ENCODE data around the gene RCVRN. TPM values are rescaled to one million over a fixed set of nuclear protein-coding genes. Genes with fewer than 3 reads are reported as not detected.

Gene RCVRN
- total RNA-seq, 1 experiment from 2014 or later = not detected

GRCh38 chr17:9917131-9917530, 12.1 kb upstream of the RCVRN start:
- H3K27me3 ChIP-seq (ENCODE audit: insufficient read depth, low read length) = no peaks in the 10 kb centered on the region
- H3K27ac Mint-ChIP-seq = peak overlapping the region in 1 of 3 experiments; percentile 34; a peak in 2 of 7 replicates

More at GRCh38 chr17:9917131-9917530, 12.1 kb upstream of the RCVRN start:
- no peak overlapping the region for H2AFZ ChIP-seq (ENCODE audit: low read length)
- H3K79me1 ChIP-seq (ENCODE audit: insufficient read depth, low read depth, low read length, poor library complexity, severe bottlenecking) = no peaks in the 10 kb centered on the region
- no peak overlapping the region for H3K4me3 Mint-ChIP-seq
- H3K23me2 ChIP-seq (ENCODE audit: insufficient read length, low read depth, low read length, poor library complexity, severe bottlenecking) = no peaks in the 10 kb centered on the region
- no peaks in the 10 kb centered on the region; a peak in 1 of 5 replicates for H3K9me3 Mint-ChIP-seq
- DNase-seq = no peak
- H3K4ac ChIP-seq (ENCODE audit: low read depth, low read length) = no peak overlapping the region
- no peak overlapping the region for H3K18ac ChIP-seq (ENCODE audit: insufficient read length, low read depth, low read length)
- no peak overlapping the region for H2AK5ac ChIP-seq (ENCODE audit: insufficient read length, low read length)
- H2BK15ac ChIP-seq (ENCODE audit: low read depth, low read length) = no peak overlapping the region
- H3K4me2 ChIP-seq (ENCODE audit: insufficient read depth, insufficient read length, low read length) = no peak overlapping the region
- TF ChIP-seq CTCF (conservative IDR thresholded peaks at IDR 0.05) = no peak
- no peaks in the 10 kb centered on the region for H3K79me2 ChIP-seq (ENCODE audit: insufficient read depth, low read length)
- no peak overlapping the region for H4K8ac ChIP-seq (replicated peaks; ENCODE audit: insufficient read length, low read depth, low read length)
- H2BK120ac ChIP-seq (ENCODE audit: low read depth, low read length, poor library complexity, severe bottlenecking) = no peak overlapping the region
- H3T11ph ChIP-seq (ENCODE audit: low read length) = no peak overlapping the region
- no peak overlapping the region for H4K91ac ChIP-seq (ENCODE audit: insufficient read length, low read depth, low read length)
- H3K27ac ChIP-seq (ENCODE audit: insufficient read length, low read depth, low read length) = no peak overlapping the region
- no peak overlapping the region for H2BK5ac ChIP-seq (ENCODE audit: insufficient read length, low read length)
- H4K5ac ChIP-seq (ENCODE audit: insufficient read length, low read depth, low read length) = no peak overlapping the region
- H4K20me1 ChIP-seq (ENCODE audit: control insufficient read depth, insufficient read depth, insufficient read length) = no peaks in the 10 kb centered on the region
- no peak overlapping the region for H2BK20ac ChIP-seq (ENCODE audit: low read depth, low read length, poor library complexity, severe bottlenecking)
- H3K9me3 ChIP-seq (ENCODE audit: control insufficient read depth, low read depth, low read length) = no peaks in the 10 kb centered on the region
- WGBS (ENCODE audit: extremely low coverage, insufficient read length, low lambda C conversion rate) = no CpG with 5 or more reads among the region's 13 CpGs
- no peaks in the 10 kb centered on the region for H3K4me1 ChIP-seq (ENCODE audit: insufficient read depth, low read length)
- H3K56ac ChIP-seq (ENCODE audit: insufficient read length, low read depth, low read length) = no peak overlapping the region
- H3K36me3 Mint-ChIP-seq (ENCODE audit: insufficient read depth in 1 of 3, low read depth in 3 of 3) = no peaks in the 10 kb centered on the region
- H3K4me1 Mint-ChIP-seq = peaks cover 0 to 3% of the 10 kb centered on the region in 2 experiments; a peak in 3 of 4 replicates
- H3K27me3 Mint-ChIP-seq (ENCODE audit: low read depth) = no peaks in the 10 kb centered on the region; the same call in 1 of the 2 replicates
- no peak overlapping the region for H2BK12ac ChIP-seq (ENCODE audit: insufficient read length, low read depth, low read length)
- no peak overlapping the region for H3K23ac ChIP-seq (ENCODE audit: insufficient read length, low read depth, low read length)
- no peak overlapping the region for H3K9ac ChIP-seq (ENCODE audit: extremely low read depth, insufficient read length, low read length)
- no peak overlapping the region; the same call in 1 of the 2 replicates for H3K14ac ChIP-seq (ENCODE audit: insufficient read depth, low read length)

Measured in H9 (cell line).